GM21786 (cell line): ENCODE data around the gene ANTXR2.

ENCODE experiments used
- ATAC-seq: cut with Tn5 transposase; IDR thresholded peaks from one replicate; pipeline ENCODE4 v1.9.1; 2021; ENCODE audit not compliant: unreplicated experiment

Gene ANTXR2

GRCh38 chr4:79875344-79875899 lies 197.6 kb downstream of the ANTXR2 start:
- no peak for ATAC-seq

GRCh38 chr4:79874197-79874596 lies 198.8 kb downstream of the ANTXR2 start:
- ATAC-seq: no peak

- ATAC-seq: no peak
These were observed 200.3 kb downstream of the ANTXR2 start for GRCh38 chr4:79872738-79873137.

- ATAC-seq: no peak
These were observed 201.1 kb downstream of the ANTXR2 start for GRCh38 chr4:79871961-79872360.

DNA sequence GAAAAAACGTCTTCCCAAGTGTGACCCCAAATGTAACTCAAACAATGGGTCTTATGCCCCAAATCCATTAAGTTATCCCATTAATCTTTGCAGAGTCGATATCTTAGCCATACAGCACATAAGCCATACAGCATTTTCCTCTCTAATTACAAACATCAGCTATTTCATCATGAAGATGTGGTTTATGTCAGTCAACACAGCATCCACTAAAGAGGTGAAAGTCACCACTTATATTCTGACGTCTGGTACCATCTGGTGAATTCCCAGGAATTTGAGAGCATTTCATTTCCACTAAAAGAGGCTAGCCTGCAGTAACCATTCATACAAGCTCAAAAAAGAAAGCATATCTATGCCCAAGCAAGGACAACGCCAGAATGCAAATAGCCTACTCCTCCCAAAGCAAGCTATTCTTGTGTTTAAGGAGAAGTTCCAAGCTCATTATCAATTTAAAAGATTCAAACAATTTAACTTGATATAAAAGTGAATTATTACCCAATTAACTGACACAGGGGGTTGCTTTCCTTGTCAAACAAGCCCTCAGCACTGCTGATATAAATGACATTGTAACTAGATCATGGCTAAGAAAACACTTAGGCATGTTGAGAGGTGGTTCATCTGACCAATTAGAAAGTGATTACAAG lies 203.3 kb downstream of the ANTXR2 start:
- no peak for ATAC-seq

- ATAC-seq: no peak
These were observed 207.8 kb downstream of the ANTXR2 start for GRCh38 chr4:79865201-79865597.

DNA sequence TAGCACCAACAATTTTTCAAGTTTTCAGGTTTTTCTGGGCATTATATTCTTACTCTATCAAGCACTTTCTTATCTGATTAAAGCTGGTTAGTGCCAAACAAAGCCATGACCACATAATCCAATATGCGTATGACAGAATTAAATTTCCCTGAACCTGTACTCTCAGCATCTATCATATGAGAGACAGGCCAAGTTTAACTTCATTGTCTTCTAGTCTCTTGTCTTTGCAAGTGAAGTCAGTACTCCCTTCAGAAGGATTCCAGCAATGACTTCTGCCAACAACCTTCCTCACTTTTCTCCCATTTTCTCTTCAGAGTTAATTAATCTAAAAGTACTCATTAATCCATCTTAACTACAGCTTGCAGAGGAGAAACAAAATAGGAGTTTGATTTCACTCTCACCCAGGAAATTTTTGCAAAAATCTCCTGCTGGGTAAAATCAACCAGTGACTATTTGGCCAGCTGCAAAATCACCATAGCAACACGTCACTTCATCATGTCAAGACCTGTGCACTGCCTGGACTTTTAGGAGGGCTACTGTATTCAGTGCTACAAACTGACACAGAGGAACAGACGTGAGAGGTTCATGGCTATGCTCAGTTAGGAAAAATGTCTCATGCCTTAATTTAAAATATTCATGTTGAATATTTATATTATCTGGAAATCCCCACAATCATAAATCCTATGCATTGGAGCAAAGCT lies 208.4 kb downstream of the ANTXR2 start:
- no peak for ATAC-seq

- ATAC-seq: no peak
These were observed 209.7 kb downstream of the ANTXR2 start for GRCh38 chr4:79863333-79863732.

DNA sequence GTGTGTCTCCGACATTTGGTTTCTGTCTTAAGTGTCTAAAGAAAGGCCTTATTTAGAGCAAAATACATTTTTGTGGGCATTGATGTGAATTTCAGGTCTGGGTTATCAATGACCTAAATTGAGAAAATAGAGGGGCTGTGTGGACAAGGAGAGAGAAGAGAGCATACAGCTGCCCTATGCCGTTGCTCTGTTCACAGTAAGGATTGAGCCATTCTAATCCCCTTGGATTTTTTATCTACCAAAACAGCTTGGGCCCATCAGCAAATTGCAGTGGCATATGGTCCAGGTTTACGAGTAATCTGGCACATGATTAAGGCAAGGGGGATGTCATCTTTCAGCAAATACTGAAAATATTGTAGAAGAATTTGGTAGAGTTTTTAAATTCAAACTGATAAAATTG lies 210.2 kb downstream of the ANTXR2 start:
- no peak for ATAC-seq

DNA sequence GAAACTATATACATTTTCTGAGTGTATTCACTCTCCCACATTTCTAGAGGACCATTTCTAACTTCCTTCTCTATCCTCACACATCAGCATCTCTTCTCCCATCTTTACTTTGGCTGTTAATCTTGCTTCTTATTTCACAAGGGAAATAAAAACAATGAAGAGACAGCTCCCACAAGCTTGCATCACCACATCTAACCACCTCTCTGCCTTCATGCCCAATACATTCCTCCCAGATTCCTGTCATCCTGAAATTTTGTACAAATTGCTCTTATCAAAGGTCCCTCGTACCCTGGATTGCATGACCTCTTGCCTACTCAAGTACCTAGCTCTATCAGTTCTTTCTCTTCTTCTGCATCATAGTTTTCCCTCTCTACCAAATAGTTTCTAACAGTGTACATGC lies 215.2 kb downstream of the ANTXR2 start:
- no peak for ATAC-seq

GRCh38 chr4:79856196-79856595 lies 216.8 kb downstream of the ANTXR2 start:
- no peak for ATAC-seq

- ATAC-seq: no peak
These were observed 218.1 kb downstream of the ANTXR2 start for GRCh38 chr4:79854856-79855502.

- ATAC-seq: no peak
These were observed 220.7 kb downstream of the ANTXR2 start for GRCh38 chr4:79852305-79852730.

DNA sequence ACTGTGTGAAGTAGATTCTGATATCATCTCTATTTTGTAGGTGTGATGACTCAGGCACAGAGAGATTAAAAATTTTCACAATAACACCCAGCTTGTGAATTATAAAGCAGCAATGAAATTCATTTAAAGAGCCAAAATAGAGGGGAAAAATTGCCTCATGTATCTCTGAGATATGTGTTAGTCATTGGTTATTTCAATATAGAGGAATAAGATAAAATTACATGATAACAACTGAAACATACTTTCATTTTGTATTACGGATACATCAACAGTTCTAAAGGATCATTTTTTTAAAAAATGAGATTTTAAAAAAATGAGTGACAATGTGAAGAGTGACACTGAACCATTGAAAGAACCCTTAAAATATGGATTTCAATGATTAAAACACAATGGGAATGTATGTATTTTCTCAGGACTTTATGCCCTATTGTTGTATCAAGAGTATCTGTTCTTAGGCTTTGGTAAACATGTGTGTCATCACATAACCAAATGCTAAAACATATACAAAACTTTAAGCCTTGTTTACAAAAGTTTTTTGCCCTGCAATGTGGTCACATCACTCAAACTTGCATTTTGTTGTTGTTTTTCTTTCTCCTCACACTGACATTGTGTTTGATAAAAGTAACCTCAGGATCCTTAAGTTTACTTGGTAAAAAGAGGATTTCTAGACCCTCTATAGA lies 221.3 kb downstream of the ANTXR2 start:
- ATAC-seq: no peak
